GM18868 (cell line): Measurements from ENCODE around the gene CDH24.

Experiments used
- ATAC-seq: cut with Tn5 transposase; IDR thresholded peaks from one replicate; pipeline ENCODE4 v1.9.1; 2021; ENCODE audit warnings: mild to moderate bottlenecking, moderate library complexity; ENCODE audit not compliant: unreplicated experiment

The CDH24 gene

DNA sequence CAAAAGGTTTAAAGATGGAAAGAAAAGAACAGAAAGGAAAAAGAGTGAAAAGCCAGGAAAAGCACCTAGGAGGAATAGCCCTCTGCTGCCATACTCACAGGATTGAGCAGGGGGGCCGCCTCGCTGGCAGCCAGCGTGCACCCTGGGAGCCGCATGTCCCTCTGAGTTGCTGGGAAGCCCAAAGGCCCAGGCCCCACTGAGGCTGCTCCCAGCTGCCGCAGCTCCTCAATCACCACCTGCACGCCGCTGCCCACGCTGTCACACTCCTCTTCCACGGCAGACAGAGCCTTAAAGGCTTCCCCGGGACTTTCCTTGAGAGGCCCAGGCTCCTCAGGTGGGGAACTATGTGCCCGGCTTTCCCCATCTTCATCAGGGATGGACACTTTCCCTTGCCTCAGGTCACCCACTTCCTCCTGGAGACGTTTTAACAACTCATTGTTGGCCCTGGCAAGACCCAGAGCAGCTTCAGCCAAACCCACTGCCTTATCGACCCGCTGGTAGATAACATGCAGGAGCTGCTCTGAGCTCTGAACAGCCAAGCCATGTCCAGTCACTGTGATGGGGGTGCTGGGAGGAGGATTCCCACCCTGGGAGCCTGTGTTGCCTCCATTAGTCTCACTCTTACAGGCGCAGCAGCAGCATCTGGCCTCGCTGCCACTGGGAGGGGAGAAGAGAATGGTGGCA is 58.8 kb downstream of the CDH24 start:
- no peak for ATAC-seq

DNA sequence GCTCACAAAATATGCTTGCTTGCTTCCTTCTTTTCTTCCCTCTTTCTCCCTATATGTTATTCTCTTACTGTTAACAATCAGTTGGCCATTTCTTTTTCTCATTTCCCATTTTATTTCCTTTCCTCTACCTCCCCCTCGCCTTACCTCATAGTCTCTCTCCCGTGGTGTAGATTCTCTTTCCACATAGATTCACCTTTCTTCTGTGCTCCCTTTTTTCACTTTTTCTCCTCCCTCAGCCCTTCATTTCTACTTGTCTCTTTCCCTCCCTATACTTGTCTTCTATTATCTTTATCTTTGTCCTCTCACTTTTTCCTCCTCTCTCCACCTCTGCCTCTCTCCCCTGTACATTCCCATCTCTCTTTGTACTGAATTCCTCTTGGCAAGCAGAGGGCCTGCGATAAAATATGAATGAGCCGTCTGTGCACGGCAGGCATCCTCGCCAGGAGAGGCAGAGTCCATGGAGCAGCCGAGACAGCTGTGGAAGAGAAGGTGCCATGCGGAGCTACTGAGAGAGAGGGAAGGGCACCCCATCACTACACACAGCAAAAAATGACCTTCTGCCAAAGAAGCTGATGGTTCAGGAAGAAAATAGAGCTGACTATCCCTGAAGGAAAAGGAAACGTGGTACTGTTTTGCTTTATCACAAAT is 59.5 kb downstream of the CDH24 start:
- no peak for ATAC-seq
